Breast epithelium (tissue), 3 donors: Measurements from ENCODE around the gene IRF2.

Experiments
- POLR2AphosphoS5 ChIP-seq, 3 donors: sonication (generic); formaldehyde crosslinking; IDR thresholded peaks; one replicate each; pipeline ENCODE4 v1.6.1; 2017; ENCODE audit warnings: antibody characterized with exemption in 3 of 3
- TF ChIP-seq, protein P1 (sequence below), 3 donors: fragments of 450-650 bp; IDR thresholded peaks; one replicate each; pipeline ENCODE4 v1.5.1; 2016 to 2017; ENCODE audit warnings: antibody characterized with exemption in 3 of 3, mild to moderate bottlenecking in 3 of 3, moderate library complexity in 3 of 3

DNA sequence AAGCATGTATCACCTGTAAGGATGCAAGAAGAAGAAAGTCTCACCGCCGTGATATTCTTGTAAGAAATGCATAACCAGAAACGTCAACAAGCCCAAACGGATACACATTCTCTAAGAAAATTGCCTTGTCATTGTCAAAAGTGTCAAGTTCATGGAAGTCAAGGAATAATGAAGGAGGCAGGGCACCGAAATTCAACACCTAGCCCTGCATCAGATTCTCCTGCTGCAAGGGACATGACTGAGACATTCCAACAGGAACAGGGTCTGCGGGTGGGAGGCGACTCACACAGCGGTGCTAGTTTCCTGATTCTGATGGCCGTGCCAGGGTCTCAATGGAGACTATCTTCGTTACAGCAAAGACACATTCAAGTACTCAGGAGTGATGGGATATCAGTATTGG, 26.7 kb downstream of the IRF2 start:
- TF ChIP-seq, protein P1, sequence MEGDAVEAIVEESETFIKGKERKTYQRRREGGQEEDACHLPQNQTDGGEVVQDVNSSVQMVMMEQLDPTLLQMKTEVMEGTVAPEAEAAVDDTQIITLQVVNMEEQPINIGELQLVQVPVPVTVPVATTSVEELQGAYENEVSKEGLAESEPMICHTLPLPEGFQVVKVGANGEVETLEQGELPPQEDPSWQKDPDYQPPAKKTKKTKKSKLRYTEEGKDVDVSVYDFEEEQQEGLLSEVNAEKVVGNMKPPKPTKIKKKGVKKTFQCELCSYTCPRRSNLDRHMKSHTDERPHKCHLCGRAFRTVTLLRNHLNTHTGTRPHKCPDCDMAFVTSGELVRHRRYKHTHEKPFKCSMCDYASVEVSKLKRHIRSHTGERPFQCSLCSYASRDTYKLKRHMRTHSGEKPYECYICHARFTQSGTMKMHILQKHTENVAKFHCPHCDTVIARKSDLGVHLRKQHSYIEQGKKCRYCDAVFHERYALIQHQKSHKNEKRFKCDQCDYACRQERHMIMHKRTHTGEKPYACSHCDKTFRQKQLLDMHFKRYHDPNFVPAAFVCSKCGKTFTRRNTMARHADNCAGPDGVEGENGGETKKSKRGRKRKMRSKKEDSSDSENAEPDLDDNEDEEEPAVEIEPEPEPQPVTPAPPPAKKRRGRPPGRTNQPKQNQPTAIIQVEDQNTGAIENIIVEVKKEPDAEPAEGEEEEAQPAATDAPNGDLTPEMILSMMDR (IDR thresholded peaks at IDR 0.05), result no peak
- no peak for TF ChIP-seq POLR2AphosphoS5 (IDR thresholded peaks at IDR 0.05)
